Peyer's patch (tissue), 4 donors: Measurements from ENCODE around the gene FUT4.

Experiments
- CTCF ChIP-seq, 6 experiments: fragments of 450-650 bp in 4 of 6; fragments of 200-600 bp in 2 of 6; sonication (generic) in 1 of 6; IDR thresholded peaks; one replicate each; pipeline ENCODE4 v1.5.1; 2017 to 2019; ENCODE audit warnings: antibody characterized with exemption in 6 of 6, mild to moderate bottlenecking in 3 of 6, moderate library complexity in 1 of 6
- POLR2A ChIP-seq, 2 donors: fragments of 450-650 bp; IDR thresholded peaks; one replicate each; pipeline ENCODE4 v1.5.1; 2017; ENCODE audit warnings: antibody characterized with exemption in 2 of 2, mild to moderate bottlenecking in 2 of 2, moderate library complexity in 2 of 2

- TF ChIP-seq POLR2A (IDR thresholded peaks at IDR 0.05) (no peak), CTCF (IDR thresholded peaks at IDR 0.05) (no peak)
These were observed 36.2 kb upstream of the FUT4 start for GRCh38 chr11:94507485-94507884.
